GM21786 (cell line): ENCODE data around the gene FBLN5.

Experiments used
- ATAC-seq: cut with Tn5 transposase; IDR thresholded peaks from one replicate; pipeline ENCODE4 v1.9.1; 2021; ENCODE audit not compliant: unreplicated experiment

Gene FBLN5

GRCh38 chr14:91946622-91947474, 646 bp downstream of the FBLN5 start:
- no peak for ATAC-seq

- no peak for ATAC-seq
Observed at GRCh38 chr14:91945751-91946621, 1.5 kb downstream of the FBLN5 start.

DNA sequence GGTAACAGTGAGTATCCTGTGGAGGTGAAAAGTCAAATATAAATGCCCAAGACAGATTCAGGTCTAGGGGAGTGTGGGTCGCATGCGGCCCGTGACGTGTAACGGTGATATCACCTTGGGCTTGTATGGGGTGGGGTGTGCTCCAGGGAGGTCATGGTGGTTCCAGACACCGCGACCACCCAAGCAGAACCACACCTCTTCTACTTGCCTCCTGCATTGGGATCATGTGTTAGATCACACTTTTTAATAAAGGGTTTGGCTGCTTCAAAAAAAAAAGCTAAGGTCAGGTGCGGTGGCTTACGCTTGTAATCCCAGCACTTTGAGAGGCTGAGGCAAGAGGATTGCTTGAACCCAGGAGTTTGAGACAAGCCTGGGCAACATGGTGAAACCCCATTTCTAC, 4.5 kb downstream of the FBLN5 start:
- no peak for ATAC-seq

DNA sequence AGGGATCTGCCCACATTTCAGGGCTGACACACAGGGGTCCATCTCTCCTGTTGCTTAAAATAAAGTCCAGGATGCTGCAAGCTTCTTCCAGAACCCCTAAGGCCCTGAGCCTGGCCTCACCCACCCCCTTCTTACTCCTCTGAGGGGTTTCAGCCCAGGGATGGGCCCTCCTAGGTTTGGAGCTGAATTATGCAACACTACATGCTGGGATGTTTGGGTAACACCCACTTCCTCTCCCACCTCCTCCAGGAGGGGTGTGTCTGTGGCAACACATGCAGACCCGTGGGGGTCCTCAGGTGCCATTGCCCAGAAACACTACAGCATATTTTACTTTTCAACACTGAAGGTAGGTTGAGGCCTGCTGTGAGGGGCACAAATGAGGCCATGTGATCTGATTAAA, 5.4 kb downstream of the FBLN5 start:
- ATAC-seq = no peak

DNA sequence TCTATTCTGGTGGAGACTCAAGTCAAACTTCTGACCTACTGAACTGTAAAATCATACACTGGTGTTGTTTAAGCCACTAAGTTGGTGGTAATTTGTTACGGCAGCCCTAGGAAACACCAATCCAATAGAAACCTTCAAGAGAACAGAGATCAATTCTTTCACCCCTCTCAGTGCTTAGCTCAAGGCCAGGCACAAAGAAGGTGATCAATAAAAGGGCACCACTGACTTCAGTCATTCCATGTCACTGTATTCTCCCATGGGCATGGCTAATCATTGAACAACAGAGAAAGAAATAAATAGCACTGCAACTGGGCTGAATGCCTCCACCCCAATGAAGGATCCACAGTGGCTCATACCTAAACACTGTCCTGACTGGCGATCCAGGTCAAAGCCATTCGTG, 7.3 kb downstream of the FBLN5 start:
- no peak for ATAC-seq

GRCh38 chr14:91935586-91935985, 11.9 kb downstream of the FBLN5 start:
- ATAC-seq = no peak

DNA sequence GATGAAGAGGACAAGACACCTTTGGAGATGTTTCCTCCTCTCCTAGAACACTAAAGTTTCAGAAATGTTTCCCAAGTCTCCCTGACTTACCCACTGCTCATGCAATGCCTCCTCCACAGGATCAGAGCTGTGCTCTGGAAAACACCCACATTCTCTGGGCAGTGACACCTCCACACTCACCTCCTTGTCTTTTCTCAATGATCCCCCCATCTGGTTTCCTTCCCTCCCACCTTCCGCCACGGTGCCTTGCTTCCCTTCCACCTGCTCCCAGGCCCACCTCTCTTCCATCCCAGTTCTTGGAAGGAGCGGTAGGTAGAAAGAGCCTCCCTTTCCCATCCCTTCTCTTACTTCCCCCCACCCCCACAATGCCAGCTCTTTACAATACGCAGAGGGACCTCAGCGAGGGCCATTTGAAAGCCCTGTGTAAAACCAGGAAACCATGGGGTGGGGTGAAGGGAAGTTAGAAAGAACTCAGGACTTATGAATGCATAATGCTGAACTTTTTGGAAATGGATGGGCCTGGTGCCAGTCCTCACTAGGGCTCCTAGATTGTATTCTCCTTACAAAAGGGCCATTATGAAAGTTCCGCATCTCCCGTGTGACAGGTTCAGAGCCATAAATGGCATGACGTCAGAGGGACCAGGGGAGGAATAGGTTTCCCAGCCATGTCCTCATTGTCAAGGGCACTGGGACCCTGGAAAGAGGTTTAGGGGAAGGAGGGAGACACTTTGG, 12.8 kb downstream of the FBLN5 start:
- no peak for ATAC-seq

GRCh38 chr14:91931478-91932088, 15.9 kb downstream of the FBLN5 start:
- ATAC-seq = no peak

- no peak for ATAC-seq
Observed at GRCh38 chr14:91929700-91930099, 17.8 kb downstream of the FBLN5 start.

- no peak for ATAC-seq
Observed at GRCh38 chr14:91927800-91928199, 19.7 kb downstream of the FBLN5 start.

- ATAC-seq = no peak
Observed at GRCh38 chr14:91927191-91927590, 20.3 kb downstream of the FBLN5 start.

- ATAC-seq = no peak
Observed at GRCh38 chr14:91926131-91926890, 21.2 kb downstream of the FBLN5 start.

DNA sequence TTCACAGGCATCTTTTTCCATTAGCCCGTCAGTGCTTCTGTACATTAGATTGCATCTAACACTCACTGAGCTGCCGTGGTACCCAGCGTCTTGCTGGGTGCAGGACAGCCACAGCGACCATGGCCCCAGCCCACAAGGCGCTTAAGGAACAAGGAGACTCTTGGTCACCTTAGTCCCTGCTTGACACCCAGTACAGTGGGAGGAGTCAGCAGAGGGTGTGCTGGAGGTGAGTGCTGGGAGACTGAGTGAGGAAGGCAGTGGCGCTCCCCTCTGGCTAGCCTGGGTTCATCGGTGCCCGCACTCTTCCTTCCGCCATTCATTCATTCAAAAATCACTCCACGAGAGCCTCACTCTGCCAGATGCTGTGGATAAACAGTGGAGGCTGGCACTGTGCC, 21.8 kb downstream of the FBLN5 start:
- no peak for ATAC-seq

DNA sequence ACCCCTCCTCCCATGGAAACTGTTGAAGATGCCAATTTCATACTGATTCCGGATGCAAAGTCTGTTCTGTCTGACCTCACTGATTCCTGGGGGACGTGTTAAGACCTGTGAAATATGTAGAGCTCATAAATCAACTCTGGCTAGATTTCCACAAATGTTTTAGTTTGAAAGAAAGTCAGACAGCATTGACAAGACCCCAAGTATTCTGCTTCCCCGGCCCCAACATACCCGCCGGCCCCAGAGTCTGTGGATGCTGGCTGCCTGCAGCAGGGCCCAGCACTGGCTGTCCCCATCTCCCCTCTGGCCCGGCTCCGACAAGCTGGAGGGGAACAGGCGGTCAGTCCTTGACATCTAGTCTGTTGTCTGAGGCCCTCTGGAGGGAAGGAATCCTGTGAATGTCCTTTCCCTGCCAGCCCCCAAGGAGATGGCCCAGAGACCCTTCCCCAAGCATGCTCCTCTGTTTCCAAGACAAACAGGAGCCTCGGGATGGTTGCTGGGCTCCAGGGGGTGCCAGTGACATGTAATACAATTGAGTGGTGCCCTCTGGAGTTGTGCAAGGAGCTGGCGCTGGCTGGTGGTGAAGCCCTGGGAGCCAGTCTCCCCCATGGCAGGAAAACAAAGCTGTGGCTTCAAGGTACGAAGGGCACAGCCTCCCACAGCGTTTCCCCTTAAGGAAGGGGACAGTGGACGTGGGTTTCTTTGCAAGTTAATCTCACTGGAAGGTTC, 22.3 kb downstream of the FBLN5 start:
- ATAC-seq = no peak

DNA sequence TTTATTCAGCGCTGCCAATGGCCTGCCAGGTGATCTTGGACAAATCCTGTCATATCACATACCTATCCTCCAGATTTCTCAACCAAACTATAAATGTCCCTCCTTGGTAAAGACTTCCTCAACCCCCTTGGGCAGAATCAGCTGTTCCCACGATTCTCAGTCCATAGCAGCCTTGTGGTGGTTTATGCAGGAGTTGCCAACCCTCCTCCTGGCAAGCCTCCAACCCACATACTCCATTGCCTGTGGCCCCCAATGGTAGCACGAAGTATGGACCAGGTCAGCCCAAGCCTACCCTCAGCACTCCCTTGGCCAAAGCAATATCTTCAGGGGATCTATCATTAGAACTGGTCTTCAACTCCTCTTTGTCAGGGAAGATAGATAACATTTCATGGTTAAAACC, 27.0 kb downstream of the FBLN5 start:
- no peak for ATAC-seq

DNA sequence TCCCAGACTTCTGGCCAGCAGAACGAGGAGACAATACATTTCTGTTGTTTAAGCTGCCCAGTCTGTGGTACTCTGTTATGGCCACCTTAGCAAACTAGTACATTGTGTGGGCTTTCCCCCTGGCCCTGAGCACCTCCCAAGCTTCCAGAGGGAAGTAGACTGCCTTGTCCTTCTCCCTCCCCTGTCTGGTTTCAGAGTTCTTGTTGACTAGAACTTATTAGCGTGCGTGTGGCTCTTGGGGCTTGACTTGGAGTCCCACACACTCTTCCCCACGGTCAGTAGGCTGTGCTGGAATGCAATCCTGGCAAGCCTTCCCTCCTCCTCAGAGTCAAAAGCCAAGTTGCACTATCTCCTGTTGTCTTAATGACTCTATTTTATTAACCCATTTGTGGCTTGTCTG, 27.7 kb downstream of the FBLN5 start:
- no peak for ATAC-seq

DNA sequence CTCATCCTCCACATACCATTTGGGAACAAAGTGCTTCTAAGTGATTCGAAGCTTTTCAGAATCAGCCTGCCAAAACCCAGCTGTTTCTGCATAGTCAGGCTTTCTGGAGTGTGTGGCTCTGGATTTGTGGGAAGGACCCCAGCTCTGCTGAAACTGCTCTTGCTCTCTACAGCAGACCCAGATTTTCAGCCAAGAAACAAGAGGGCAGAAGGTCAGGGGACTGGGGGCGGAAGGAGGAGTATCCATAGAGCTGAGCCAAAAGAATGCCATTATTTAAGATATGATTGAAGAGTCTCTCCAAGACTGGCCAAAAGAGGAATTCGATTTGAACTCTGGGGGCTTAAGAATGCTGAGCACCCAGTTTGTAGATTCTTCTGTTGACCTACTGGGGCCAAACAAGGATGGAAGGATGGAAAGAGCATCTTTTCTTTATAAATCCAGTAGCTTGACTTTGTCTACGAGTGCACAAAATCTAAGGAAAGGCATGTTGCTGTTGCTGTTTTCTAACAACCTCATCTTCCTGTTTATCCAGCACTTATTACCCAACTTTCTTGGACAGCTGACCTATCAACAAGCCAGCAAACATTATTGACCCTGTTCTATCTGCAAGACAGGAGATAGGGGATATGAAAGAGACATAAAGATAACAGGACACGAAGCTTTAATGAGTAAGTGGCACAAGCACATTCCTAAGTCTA, 29.2 kb downstream of the FBLN5 start:
- no peak for ATAC-seq

- ATAC-seq = no peak
Observed at GRCh38 chr14:91912035-91912434, 35.5 kb downstream of the FBLN5 start.

DNA sequence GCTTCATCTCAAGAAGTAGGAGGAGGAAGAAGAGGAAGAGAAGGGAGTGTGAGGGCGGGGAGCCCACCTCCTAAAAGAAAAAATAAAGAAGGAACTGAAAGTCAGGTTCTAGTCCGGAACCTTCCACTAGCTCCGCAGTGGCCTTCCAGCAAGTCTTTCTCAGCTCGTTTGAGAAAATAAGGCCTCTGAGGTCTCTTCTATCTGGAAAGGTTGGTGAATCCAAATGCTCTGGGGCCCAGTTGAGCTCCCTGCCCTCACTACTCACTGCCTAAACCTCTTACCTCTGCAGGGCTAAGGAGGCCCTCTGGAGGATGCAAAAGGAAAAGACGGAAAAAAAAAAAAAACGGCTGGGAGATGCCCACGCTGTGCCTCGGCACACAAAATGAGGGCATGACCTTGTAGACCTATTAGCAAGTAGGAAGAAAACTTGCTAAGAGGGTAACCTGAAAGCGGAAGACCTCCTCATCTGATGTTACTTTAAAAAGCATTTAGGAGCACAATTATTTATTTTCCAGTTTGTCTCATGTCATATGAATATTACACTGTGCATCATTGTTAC, 35.9 kb downstream of the FBLN5 start:
- peak; percentile 50 for ATAC-seq
